GM12872 (cell line): ENCODE data around the gene GREB1L.

Experiments used
- TF ChIP-seq, protein P1 (sequence below): IDR thresholded peaks from 3 replicates; pipeline ENCODE4 v1.5.1; 2011; ENCODE audit warnings: low read depth, mild to moderate bottlenecking, low read length, moderate library complexity; ENCODE audit not compliant: insufficient read depth

Gene GREB1L

DNA sequence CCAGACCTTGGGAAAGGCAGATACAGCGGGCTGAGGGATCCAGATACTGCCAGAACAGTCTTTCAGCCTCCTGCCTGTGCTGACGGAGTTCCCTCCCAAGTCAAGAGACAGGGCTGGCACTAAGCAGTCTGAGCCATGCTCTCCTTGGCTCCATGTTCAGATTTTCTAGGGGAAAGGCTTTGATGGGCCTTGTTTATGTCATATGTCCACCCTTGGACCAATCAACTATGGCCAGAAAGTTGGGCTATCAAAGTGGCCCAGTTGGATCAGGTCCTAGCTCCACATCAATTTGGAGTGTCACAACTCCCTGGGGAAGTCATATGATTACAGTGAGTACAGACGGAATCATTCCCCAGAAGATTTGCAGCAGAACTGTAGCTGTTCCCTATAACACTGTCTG is 152.0 kb downstream of the GREB1L start:
- TF ChIP-seq, protein P1, sequence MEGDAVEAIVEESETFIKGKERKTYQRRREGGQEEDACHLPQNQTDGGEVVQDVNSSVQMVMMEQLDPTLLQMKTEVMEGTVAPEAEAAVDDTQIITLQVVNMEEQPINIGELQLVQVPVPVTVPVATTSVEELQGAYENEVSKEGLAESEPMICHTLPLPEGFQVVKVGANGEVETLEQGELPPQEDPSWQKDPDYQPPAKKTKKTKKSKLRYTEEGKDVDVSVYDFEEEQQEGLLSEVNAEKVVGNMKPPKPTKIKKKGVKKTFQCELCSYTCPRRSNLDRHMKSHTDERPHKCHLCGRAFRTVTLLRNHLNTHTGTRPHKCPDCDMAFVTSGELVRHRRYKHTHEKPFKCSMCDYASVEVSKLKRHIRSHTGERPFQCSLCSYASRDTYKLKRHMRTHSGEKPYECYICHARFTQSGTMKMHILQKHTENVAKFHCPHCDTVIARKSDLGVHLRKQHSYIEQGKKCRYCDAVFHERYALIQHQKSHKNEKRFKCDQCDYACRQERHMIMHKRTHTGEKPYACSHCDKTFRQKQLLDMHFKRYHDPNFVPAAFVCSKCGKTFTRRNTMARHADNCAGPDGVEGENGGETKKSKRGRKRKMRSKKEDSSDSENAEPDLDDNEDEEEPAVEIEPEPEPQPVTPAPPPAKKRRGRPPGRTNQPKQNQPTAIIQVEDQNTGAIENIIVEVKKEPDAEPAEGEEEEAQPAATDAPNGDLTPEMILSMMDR, result no peak

DNA sequence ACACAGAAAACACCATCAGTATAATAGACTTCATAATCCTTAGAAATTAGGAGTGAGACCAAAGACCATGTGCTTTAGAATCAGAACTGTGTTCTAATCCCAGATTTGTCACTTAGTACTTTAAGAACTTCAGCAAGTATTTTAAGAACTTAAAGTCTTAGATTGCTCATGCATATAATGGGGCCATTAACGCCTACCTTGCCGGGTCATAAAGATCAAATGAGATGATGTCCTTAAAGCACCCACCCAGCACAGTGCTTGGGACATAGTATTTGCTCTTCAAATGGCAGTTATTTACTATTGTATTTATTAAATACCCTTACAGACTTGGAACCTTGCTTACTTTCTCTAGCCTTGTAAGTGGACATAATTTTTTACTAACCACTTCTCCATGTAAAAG is 156.1 kb downstream of the GREB1L start:
- TF ChIP-seq, protein P1, result no peak

DNA sequence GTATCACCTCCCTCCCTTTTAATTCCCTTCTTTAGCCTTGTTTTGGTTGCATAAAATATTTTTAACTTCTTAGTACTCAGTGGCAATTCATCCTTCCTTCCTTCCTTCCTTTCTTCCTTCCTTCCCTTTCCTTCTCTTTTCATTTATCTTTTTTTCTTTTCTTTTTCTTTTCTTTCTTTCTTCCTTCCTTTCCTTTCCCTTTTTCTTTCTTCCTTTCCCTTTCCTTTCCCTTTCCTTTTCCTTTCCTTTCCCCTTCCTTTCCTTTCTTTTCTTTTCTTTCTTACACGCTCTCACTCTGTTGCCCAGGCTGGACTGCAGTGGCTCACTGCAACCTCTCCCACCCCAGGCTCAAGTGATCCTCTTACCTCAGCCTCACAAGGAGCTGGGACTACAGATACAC is 160.2 kb downstream of the GREB1L start:
- TF ChIP-seq, protein P1, result no peak

DNA sequence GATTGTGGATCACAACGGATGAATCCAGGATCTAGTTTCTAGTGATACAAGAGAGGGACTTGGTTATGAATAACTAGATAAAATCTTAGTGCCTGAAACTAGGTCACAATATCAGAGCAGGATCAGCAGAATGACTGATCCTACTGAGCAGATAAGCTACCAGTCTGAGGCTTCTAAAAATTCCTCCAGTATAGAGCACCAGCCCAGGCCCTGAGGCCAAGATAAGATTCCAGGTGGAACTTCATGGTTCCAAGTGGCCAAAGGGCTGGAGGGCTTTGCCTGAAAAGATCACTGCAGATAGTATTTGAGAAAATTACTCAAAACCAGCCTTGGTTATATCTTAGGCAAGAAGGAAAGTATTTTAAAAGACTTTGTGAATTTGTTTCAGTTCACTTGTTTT is 162.4 kb downstream of the GREB1L start:
- TF ChIP-seq, protein P1, result no peak

DNA sequence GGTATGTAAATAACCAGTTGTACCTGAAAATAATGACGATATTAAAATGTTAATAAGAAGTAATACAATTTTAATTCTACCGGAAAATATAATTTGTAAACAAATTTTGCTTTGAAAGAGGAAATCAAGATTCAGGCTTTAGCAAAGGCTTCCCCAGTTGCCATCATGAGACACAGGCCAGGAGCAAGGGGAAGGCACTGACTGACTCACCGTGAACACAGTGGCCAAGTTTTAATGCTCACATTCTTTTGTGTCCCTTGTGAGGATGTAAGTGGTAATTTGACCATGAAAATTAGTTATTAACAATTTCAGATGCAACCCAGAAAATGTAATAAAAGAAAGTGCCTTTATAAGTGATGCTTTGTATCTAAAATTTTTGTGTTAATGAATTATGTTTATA is 164.1 kb downstream of the GREB1L start:
- TF ChIP-seq, protein P1, result no peak

DNA sequence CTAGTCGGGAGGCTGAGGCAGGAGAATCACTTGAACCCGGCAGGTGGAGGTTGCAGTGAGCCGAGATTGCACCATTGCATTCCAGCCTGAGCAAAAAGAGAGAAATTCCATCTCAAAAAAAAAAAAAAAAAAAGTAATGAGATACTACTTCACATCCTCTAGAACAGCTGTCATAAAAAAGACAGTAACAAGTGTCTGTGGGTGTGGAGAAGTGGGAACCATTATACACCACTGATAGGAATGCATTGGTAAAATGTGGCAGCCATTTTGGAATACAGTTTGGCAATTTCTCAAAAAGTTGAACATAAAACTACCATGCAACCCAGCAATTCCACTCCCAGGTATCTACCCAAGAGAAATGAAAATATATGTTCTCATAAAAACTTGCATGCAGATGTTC is 166.6 kb downstream of the GREB1L start:
- TF ChIP-seq, protein P1, result no peak

DNA sequence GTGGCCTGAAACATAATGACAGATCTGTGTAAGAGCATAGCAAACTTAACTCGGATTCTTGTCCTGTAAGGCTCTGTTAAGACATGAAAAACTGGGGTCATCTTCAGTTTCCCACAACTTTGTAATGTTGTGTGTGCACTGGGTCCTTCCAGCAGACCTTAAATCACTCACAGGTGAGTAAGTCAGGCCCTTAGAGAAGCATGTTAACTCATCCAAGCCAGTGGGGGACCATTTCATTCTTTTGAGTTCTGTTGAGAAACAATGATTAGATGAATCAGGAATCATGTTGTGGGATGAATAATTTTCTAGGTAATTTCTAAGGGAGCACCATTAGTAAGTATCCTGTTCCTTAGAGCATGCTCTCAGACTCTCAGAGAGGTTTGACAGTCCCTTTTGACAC is 191.4 kb downstream of the GREB1L start:
- TF ChIP-seq, protein P1, result no peak

DNA sequence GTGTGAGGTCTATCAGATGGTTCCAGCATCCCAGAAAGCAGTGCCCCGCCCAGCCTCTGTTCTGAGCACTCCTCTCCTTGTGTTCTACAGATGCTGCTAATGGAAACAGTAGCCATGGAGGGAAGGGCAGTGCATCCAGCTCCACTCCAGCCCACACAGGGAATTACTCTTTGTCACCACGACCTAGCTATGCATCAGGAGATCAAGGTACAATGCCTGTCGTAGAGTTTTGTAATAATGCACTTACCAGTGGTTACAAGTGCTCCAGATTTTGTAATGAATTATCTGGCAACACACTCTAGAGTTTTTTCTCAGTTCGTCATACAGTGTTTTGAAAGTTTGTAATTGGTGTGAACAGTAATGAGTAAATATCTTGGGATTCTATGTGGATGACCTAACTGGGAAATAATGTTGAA is 197.4 kb downstream of the GREB1L start:
- TF ChIP-seq, protein P1, result no peak
